Activated CD4-positive, alpha-beta T cell treated with anti-CD3 and anti-CD28 coated beads, Interleukin-2, amount 50 U/mL, for 4 hours (primary cell): ENCODE measurements around the gene CEACAM16.

Experiments used
- DNase-seq, 2 experiments: peaks; one replicate each; pipeline ENCODE4 v3.0.0-alpha.2; 2020

CEACAM16 gene

GRCh38 chr19:44747739-44748425 is 48.9 kb downstream of the CEACAM16 start:
- peak in 1 of 2 experiments; percentile 35 for DNase-seq

DNA sequence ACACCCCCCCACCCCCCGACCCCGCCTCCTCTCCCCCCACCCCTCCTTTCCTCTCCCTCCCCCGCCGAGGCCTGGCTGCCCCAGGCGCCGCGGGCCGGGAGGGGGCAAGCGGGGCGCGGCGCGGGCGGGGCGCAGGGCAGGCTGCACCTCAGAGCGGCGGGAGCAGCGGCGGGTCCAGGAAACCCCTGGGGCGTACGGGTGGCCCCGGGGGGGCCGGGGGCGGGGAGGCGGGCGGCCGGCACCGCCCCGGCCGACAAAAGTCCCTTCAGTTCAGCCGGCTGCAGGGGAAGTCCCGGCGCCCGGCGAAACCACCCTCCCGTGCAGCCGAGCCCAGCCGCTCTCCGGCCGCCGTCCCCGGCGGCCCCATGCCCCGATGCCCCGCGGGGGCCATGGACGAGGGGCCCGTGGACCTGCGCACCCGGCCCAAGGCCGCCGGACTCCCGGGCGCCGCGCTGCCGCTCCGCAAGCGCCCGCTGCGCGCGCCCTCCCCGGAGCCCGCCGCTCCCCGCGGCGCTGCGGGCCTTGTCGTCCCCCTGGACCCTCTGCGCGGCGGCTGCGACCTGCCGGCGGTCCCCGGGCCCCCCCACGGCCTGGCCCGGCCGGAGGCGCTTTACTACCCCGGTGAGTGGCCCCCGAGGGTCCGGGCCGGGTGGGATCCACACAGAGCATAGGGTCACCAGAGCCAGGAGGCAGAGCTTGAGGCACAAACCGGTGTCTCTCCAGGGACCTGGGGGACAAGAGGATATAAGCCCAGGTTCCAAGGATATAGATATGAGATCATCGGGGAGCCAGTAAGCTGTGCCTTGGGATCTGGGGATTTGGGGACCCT is 49.7 kb downstream of the CEACAM16 start, which contains the start of gene BCL3:
Gene BCL3, plus strand, starts transcription at position 283 of the 829 bp plus-strand sequence. Its CDS starts 83 bp downstream, at position 366.
- peak; percentile 56 to 61 for DNase-seq

- no peak for DNase-seq
Measured at GRCh38 chr19:44749292-44749691, 50.3 kb downstream of the CEACAM16 start.

GRCh38 chr19:44749994-44750393 is 51.0 kb downstream of the CEACAM16 start:
- no peak for DNase-seq

DNA sequence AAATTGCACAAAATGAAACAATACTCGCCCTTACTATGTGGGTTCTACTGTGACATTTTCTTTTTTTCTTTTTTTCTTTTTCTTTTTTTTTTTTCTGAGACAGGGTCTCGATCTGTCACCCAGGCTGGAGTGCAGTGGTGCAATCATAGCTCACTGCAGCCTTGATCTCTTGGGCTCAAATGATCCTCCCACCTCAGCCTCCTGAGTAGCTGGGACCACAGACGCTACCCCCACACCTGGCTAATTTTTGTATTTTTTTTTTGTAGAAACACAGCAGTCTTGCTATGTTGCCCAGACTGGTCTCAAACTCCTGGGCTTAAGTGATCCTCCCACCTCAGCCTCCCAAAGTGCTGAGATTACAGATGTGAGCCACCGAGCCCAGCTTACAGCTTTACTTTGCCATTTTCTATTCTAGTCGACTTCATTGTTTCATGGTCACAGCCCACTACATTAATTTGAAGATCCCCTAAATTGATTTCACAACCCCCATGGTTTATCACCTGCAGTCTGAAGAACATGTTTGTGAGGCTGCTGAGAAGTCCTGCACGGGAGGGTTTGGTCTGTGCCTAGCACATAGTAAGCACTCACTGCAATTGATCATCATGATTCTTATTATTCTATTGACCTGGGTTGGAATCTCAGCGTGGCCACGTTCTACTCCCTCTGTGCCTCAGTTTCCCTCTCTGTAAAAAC is 53.3 kb downstream of the CEACAM16 start:
- no peak for DNase-seq

DNA sequence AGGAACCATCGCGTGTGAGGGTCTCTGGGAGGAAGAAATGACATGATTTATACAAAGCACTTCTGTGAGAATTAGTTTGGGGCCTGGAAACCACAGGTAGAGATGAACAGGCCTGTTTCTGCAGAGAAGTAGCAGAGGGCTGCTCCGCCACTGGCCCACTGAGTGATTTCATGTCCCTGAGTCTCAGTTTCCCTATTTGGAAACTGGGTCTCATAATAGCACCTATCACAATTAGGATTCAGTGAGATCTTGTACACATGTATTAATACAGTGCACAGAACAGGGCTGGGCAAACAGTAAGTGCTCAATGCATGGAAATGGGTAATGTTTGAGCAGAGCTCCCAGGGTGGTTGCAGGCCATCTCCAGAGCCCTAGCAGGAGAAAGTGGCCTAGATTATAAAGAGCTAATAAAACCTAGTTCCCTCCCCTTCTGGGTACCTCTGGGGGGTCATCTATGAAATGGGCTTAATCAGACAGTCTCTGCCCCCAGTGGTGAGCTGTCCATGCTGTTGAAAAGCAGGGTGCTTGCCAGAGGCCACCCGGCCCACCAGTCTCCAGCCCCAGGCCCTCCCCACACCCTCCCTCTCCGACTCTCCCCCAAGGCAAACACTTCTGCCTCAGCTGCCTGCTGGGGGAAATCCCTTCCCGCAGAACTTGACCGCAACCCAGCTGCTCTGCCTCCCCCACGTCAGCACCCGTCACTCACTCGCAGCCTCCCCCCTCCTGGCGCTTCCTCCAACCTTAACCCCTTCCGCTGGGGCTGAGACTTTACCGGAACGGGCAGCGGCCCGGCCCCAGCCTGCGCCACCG is 54.1 kb downstream of the CEACAM16 start:
- DNase-seq: peak; percentile 92

DNA sequence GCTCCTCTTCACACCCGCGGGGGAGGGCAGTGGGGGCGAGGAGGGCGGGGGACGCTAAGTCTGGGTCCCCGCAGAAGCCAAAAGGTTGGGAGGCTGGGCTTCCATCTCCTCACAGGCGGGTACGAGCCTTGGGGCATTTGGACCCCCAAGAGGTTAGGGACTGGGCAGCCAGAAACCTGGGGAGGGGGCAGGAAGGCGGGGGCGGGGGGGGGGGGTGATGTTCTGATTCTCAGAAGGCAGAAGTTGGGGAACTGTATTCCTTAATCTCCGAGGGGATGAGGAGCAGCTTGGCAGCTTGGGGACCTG is 54.6 kb downstream of the CEACAM16 start:
- DNase-seq: no peak

- DNase-seq: peak; percentile 69 to 72
Measured at GRCh38 chr19:44753932-44754749, 55.2 kb downstream of the CEACAM16 start.

GRCh38 chr19:44754750-44755080 is 55.8 kb downstream of the CEACAM16 start:
- no peak for DNase-seq

DNA sequence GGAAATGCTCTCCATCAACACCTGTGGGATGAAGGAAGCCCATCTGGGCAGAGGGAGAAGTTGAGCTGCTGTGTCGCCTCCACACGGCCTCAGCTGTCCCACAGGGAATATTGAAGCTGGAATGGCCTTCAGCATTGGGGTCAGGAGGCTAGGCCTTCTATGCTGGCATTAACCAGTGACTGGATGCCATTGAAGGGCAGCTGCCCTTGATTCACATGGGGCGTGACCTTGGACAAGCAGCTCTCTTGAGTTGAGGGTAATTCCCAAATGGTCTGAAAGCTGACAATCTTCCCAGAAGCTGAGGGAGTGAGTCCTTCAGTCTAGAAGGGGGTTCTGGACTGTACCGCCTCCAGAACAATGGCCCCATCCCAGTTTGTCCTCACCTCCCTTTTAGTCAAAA is 56.3 kb downstream of the CEACAM16 start:
- no peak for DNase-seq

- no peak for DNase-seq
Measured at GRCh38 chr19:44756089-44756562, 57.2 kb downstream of the CEACAM16 start.

DNA sequence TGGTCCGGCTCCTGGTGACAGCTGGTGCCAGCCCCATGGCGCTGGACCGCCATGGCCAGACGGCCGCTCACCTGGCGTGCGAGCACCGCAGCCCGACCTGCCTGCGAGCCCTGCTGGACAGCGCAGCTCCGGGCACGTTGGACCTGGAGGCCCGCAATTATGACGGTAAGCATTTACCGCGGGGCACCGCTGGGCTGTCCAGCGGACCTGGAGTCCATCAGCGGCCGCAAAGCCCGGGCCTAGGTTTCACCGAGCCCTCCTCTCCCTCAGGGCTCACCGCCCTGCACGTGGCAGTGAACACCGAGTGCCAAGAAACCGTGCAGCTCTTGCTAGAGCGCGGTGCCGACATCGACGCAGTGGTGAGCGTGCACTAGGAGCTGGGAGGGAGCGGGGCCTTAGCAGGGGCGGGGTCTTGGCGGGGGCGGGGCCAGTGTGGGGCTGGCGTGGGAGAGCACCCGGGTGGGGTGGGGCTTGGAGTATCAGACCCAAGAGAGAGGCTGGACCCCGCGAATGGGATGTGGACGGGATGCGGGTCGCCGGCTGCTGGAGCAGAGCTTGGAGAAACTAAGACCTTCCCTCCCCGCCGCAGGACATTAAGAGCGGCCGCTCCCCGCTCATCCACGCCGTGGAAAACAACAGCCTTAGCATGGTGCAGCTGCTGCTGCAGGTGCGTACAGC is 58.2 kb downstream of the CEACAM16 start:
- DNase-seq: no peak

DNA sequence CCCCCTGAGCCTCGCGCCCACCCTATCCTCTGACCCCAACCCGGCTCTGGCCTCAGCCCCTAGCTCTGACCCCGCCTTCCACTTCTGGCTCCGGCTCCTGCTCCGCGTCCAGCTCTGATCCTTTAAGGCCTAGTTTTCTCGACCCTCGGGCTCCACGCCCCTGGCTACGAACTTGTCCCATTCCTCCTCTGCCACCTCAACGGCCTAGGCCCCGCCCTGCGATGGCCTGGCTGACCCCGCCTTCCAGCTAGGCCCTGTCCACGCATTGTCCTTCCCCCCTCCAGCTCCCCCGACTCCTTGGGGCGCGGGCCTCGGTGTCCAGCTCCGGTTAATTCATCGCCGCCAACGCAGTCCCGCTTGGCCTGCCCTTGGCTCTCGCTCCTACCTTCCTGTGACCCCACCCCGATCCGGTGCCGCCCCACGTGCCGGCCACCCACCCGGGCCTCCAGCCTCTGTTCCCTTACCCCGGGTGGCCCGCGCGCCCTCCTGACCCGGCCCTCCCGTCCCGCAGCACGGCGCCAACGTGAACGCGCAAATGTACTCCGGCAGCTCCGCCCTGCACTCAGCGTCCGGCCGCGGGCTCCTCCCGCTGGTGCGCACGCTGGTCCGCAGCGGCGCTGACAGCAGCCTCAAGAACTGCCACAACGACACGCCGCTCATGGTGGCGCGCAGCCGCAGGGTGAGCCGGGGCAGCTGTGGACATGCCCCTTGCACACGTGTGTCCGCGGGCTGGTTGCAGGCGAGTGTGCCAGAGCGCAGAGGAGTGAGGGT is 59.0 kb downstream of the CEACAM16 start:
- DNase-seq: no peak

GRCh38 chr19:44758596-44758995 is 59.6 kb downstream of the CEACAM16 start:
- DNase-seq: no peak

DNA sequence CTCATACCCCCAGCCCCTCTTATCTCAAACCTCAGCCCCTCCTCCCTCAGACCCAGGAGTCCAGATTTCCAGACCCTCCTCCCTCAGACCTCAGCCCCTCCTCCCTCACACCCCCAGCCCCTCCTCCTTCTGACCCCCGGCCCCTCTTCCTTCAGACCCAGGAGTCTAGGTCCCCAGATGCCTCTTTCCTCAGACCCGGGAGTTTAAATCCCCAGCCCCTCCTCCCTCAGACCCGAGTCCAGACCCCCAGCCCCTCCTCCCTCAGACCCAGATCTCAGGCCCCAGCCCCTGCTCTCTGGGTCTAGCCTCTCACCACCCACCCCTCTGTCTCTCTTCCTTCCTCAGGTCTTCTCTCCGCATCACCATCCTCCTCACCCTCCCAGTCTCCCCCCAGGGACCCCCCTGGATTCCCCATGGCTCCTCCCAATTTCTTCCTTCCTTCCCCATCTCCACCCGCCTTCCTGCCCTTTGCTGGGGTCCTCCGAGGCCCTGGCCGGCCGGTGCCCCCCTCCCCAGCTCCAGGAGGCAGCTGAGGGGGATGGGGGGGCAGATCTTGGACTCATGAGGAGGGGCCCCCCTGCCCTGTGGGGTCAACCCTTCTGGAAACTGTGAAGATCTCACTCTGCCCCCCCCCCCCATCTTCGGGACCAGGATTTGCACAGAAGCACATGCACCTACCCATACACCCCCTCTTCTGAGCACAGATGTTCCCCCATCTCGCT is 60.3 kb downstream of the CEACAM16 start:
- DNase-seq: no peak
